ENCODE data around the gene SORD. TPM values are rescaled to one million over a fixed set of nuclear protein-coding genes. Genes with fewer than 3 reads are reported as not detected.
A peak's percentile ranks its signal among the peaks of the same experiment; 100 is the strongest.

SORD gene
- total RNA-seq, 3 donors from 2014 or later = 3.7 to 31.8 (median 12.9) TPM

GRCh38 chr15:45091576-45091975 lies 68.6 kb downstream of the SORD start:
- peaks cover 0 to 4% of the 10 kb centered on the region in 2 donors for H3K27me3 ChIP-seq
- H3K27ac ChIP-seq = no peak overlapping the region
- intact Hi-C loops (cut with DNase I; ENCODE audit: low total_unique reads) = no loop called here
- H3K36me3 ChIP-seq = no peaks in the 10 kb centered on the region
- no peak overlapping the region for H3K4me3 ChIP-seq
- no peaks in the 10 kb centered on the region for H3K9me3 ChIP-seq
- TF ChIP-seq POLR2A (IDR thresholded peaks at IDR 0.05) = no peak
- no peak for TF ChIP-seq CTCF (IDR thresholded peaks at IDR 0.05)
- TF ChIP-seq POLR2AphosphoS5 (IDR thresholded peaks at IDR 0.05) = no peak
- no peak for DNase-seq (ENCODE audit: low spot score in 2 of 2)
- H3K4me1 ChIP-seq = no peaks in the 10 kb centered on the region

GRCh38 chr15:45093013-45093412 lies 70.0 kb downstream of the SORD start:
- H3K27ac ChIP-seq = no peak overlapping the region
- no peaks in the 10 kb centered on the region for H3K4me1 ChIP-seq
- DNase-seq (ENCODE audit: low spot score in 2 of 2) = no peak
- no peaks in the 10 kb centered on the region for H3K36me3 ChIP-seq
- H3K27me3 ChIP-seq = peaks cover 0 to 4% of the 10 kb centered on the region in 2 donors
- intact Hi-C loops (cut with DNase I; ENCODE audit: low total_unique reads) = no loop called here
- no peak overlapping the region for H3K4me3 ChIP-seq
- TF ChIP-seq POLR2AphosphoS5 (IDR thresholded peaks at IDR 0.05) (no peak), POLR2A (IDR thresholded peaks at IDR 0.05) (no peak), CTCF (IDR thresholded peaks at IDR 0.05) (no peak)
- no peaks in the 10 kb centered on the region for H3K9me3 ChIP-seq

- Histone ChIP-seq H3K9me3 (no peaks in the 10 kb centered on the region), H3K27ac (no peak overlapping the region), H3K4me3 (no peak overlapping the region), H3K4me1 (no peaks in the 10 kb centered on the region), H3K27me3 (peaks cover 0 to 4% of the 10 kb centered on the region in 2 donors), H3K36me3 (no peaks in the 10 kb centered on the region)
- intact Hi-C loops (cut with DNase I; ENCODE audit: low total_unique reads) = no loop called here
- DNase-seq (ENCODE audit: low spot score in 2 of 2) = peak in 1 of 2 donors; percentile 14
- TF ChIP-seq POLR2A (IDR thresholded peaks at IDR 0.05) (no peak), CTCF (IDR thresholded peaks at IDR 0.05) (no peak), POLR2AphosphoS5 (IDR thresholded peaks at IDR 0.05) (no peak)
Observed at GRCh38 chr15:45093622-45094357, 70.8 kb downstream of the SORD start.

GRCh38 chr15:45094358-45094730 lies 71.3 kb downstream of the SORD start:
- no peaks in the 10 kb centered on the region for H3K36me3 ChIP-seq
- no peaks in the 10 kb centered on the region for H3K4me1 ChIP-seq
- peaks cover 0 to 4% of the 10 kb centered on the region in 2 donors for H3K27me3 ChIP-seq
- TF ChIP-seq POLR2A (IDR thresholded peaks at IDR 0.05) (no peak), CTCF (IDR thresholded peaks at IDR 0.05) (no peak), POLR2AphosphoS5 (IDR thresholded peaks at IDR 0.05) (no peak)
- H3K4me3 ChIP-seq = no peak overlapping the region
- DNase-seq (ENCODE audit: low spot score in 2 of 2) = peak in 1 of 2 donors; percentile 48
- intact Hi-C loops (cut with DNase I; ENCODE audit: low total_unique reads) = no loop called here
- H3K27ac ChIP-seq = no peak overlapping the region
- H3K9me3 ChIP-seq = no peaks in the 10 kb centered on the region

GRCh38 chr15:45095661-45096060 lies 72.7 kb downstream of the SORD start:
- Histone ChIP-seq H3K27ac (no peak overlapping the region), H3K36me3 (no peaks in the 10 kb centered on the region), H3K9me3 (no peaks in the 10 kb centered on the region), H3K27me3 (no peaks in the 10 kb centered on the region), H3K4me1 (no peaks in the 10 kb centered on the region), H3K4me3 (no peak overlapping the region)
- intact Hi-C loops (cut with DNase I; ENCODE audit: low total_unique reads) = no loop called here
- DNase-seq (ENCODE audit: low spot score in 2 of 2) = peak in 1 of 2 donors; percentile 39
- no peak for TF ChIP-seq CTCF (IDR thresholded peaks at IDR 0.05)
- TF ChIP-seq POLR2AphosphoS5 (IDR thresholded peaks at IDR 0.05) = no peak
- no peak for TF ChIP-seq POLR2A (IDR thresholded peaks at IDR 0.05)
